Hematopoietic multipotent progenitor cell treated with erythropoietin and hydrocortisone succinate and interleukin-3 and kit ligand, for 17 days (in vitro differentiated cells): ENCODE results near the gene UFM1.
"Not testable (repeated sequence)": the region's sequence is repeated elsewhere in the genome, so short reads cannot be mapped to it uniquely, and the experiment has no call there.

ENCODE experiments used
- DNase-seq: peaks from one replicate; pipeline ENCODE4 v3.0.0-alpha.2; 2015; ENCODE audit warnings: low spot score

UFM1 gene

DNA sequence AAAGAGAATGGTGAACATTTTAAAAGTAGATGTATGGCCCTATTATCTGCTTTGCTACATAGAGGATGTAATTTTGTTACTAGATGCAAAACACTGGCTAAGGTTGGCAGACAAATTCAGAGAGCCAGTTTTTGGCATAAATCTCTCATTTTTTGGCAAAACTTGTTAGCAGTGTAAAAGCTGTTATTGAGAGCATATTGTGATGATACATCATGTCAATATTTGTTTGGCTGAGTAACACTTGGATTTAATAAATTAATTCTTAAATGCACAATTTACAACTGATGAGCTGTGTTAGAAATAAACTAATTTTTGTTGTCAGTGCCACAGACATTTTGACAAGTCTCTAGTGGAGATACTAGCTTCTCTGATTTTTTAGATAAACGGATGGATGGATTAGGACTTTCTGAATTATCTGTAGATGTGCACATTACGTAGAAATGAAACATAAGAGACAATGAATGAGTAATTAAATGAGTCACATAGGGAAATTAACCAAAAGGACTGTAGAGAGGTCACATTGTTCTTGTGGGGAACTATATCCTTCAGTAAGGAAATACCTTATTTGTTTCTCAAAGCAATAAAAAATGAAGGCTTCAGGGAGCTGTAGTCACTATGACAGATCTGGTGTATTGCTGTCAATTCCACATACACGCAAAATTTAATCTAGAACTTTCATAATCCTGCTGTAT, 17.4 kb downstream of the UFM1 start:
- no peak for DNase-seq

DNA sequence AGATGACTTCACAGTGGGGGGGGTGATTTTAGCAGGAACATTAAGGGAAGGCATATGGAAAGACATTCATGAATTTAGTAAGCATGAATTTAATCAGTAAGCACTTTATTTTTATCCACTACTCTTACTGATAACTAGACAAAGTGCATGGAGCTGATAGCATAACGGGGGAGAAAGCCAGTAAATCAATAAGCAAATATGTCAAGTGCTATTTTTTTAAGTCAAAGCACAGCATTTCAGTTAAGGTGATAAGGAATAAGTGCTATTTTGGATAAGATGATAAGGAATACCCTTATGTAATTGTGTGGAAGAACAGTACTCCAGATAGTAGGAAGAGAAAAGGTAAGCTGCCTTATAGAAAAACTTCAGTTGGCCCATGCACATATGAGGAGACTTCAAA, 19.4 kb downstream of the UFM1 start:
- no peak for DNase-seq

DNA sequence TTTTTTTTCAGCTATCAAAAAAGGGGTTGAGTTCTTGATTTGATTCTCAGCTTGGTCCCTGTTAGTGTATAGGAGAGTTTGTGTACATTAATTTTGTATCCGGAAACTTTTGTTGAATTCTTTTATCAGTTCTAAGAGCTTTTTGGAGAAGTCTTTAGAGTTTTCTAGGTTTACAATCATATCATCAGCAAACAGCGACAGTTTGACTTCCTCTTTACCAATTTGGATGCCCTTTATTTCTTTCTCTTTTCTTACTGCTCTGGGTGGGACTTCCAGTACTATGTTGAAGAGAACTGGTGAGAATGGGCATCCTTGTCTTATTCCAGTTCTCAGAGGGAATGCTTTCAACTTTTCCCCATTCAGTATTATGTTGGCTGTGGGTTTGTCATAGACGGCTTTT, 20.4 kb downstream of the UFM1 start:
- DNase-seq = not testable (repeated sequence)

DNA sequence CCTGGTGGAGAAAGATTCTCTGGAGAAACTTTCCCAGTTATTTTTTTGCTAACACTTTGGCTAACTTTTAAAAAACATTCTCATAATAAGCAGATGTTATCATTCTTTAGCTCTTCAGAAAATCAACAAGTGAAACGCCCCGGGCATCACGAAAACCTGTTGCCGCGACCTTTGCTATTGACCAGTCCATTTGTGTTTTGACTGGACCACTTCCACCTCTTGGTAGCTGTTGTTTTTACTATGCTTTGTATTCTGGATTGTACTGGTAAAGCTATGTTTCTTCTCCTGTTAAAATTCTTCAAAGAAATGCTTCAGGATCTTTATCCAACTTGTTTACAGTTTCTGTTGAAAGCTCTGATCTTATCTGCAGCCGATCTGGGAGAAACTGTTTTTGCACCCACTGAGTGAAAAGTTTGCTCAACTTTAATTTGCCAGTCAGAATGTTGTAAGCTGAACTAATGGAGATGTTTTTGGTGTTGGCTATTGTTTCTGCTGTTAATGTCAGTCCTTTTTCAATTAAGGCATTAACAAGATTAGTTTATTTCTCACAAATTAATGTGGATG, 23.3 kb downstream of the UFM1 start:
- no peak for DNase-seq

DNA sequence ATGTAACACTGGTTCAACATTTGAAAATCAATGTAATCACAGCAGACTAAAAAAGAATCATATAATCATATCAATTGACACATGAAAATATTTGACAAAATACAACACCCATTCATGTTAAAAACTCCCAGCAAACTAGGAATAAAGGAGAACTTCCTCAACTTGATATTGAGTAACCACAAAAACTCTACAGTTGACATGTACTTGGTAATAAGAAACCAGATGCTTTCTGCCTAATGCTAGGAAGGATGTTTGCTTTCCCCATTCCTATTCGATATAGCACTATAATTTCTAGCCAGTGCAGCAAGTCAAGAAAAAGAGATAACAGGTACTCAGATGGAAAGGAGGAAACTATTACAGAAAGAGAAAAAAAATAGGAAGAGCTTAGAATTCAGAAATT, 26.9 kb downstream of the UFM1 start:
- DNase-seq = no peak

DNA sequence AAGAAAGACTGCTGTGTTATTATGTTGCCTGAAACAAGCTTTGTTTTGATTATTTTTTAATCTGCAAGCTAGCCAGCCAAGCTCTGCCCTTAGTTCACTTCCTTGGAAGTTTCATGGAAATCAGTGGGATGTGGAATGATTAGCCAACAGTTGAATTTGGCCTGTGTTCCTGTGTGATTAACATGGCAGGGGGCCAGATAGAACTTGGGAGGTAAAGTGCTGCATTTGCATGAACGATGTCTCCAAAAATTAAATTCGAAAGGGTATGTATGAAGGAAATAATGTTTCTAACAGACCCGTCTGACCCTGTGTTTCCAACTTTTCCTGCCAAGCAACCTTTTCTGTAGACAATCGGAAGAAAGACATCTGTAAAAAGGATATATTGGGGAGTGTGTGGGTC, 32.2 kb downstream of the UFM1 start:
- DNase-seq = no peak

DNA sequence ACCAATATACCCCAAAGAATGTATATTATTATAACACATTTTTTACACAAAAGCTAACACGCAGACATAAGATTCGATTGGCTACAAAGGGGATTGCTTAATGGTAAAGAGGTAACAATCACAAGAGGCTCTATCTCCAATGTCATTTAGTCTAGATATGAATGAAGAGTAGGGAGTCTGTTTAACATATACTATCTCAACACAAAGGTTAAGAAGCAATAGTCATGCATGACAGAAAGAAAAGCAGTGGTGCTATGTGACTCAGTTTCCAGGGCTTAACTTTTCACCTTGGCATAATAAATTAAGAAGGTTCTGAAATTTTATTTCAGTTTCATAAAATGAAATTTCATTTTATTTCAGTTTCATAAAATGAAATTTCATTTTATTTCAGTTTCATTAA, 33.3 kb downstream of the UFM1 start:
- no peak for DNase-seq

DNA sequence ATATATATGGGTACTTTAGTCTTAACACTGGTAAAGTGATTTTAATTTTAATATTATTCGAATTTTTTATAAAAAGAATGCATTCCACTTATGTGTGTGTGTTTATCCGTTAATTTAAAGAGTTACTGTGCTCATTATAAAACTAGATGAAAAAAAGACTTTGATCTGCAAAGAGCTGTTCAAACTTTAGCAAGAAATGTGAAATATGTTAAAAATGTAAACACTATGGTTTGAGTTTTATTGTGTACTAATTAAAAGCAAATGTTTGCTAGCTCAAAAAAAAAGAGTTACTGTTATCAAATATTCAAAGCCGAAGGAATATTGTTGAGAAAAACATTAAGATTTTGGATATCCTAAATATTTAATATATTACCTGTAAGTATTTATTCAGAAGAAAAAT, 34.5 kb downstream of the UFM1 start:
- DNase-seq = no peak

DNA sequence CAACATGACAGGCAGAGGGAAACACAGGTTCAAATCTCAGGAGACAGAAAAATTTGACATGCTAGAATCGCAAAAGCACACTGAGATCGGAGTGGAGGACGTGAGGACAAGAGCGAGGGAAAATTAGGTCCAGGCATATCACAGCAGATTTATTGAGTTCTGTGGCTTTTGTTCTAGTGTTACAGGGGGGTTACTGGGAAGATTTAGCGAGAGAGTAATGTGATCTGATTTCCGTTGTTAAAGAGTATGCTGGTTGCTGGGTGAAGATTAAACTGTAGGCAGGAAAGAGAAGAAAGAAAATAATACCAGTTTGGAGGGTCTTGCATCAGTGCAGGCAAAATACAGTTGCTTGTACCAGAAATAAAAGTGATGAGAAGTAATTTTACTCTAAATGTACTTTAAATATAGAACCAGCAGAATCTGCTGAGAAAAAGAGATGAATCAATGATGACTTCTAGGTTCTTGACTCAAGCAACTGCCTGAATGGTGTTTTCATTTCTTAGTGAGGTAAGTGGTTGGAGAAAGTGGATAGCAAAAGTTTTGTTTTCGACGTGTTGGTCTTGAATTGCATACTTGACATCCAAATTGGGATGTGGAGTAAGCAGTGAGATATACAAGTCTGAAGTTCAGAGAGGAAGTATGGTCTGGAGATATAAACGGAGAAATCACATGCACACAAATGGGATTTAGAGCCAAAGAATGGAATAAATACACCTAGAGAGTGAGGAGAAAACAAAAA, 35.7 kb downstream of the UFM1 start:
- no peak for DNase-seq

DNA sequence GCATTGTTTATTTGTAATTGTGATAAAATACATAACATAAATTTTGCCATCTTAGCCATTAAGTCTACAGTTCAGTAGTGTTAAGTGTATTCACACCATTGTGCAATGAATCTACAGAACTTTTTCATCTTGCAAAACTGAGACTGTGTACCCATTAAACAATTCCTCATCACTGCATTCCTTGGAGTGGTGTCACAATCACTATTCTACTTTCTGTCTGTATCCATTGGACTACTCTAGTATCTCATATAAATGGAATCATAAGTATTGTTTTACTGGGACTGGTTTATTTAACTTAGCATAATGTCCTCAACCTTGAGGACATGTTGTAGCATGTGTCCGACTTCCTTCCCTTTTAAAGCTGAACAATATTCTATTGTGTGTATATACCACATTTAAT, 36.8 kb downstream of the UFM1 start:
- no peak for DNase-seq

DNA sequence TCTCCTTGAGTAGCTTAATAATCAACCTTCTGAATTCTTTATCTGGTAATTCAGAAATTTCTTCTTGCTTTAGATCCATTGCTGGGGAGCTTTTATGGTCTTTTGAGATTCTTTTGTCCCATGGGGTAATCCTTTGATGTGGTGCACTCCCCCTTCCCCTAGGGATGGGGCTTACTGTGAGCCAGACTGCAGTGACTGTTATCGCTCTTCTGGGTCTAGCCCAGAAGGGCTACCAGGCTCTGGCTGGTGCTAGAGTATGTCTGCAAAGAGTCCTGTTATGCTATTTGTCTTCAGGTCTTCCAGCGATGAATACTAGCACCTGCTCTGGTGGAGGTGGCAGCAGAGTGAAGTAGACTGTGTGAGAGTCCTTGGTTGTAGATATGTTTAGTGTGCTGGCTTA, 41.7 kb downstream of the UFM1 start:
- no peak for DNase-seq

DNA sequence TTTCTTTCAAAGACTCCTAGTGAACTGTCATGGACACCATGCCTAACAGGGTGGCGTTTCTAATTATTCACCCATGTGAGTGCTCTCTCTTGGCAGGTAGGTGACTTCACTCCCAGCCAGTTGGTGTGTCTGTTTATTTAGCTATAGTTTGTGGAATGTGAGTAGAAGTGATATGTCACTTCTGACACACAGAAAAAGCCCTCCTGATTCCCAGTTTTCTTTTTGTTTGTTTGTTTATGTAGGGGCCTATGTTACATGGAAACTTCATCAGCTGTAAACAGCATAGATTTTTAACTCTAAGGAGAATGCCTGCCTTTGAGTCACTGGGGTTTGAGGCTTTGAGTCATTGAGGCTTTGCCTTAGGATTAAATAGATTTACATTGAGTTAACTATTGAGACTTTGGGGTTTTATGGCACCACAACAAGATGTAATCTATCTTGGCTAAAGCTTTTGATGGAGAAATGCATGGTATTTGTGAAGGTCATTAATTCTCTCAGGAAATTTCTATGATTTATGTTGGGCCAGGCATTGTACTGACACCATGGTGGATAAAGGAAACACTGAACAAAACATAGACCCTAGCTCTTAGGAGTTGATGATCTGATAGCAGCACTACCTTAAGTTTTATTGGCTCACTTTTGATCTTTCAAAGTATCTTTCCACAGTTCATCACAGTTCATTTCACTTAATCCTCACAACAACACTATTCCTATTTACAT, 45.3 kb downstream of the UFM1 start:
- DNase-seq = no peak

DNA sequence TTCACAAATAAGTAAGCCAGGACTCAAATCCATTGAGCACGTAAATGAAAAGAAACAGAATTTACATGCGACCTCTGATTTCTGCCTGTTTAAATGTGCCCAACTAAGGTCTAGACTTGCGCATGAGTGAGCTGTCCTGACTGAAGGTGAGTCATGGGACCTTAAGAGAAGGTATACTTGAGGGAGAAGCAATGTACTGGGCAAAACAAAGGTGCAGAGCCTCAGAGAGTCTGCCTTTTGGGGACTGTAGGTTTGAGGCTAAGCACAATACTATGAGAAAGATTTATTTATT, 45.8 kb downstream of the UFM1 start:
- DNase-seq = no peak

DNA sequence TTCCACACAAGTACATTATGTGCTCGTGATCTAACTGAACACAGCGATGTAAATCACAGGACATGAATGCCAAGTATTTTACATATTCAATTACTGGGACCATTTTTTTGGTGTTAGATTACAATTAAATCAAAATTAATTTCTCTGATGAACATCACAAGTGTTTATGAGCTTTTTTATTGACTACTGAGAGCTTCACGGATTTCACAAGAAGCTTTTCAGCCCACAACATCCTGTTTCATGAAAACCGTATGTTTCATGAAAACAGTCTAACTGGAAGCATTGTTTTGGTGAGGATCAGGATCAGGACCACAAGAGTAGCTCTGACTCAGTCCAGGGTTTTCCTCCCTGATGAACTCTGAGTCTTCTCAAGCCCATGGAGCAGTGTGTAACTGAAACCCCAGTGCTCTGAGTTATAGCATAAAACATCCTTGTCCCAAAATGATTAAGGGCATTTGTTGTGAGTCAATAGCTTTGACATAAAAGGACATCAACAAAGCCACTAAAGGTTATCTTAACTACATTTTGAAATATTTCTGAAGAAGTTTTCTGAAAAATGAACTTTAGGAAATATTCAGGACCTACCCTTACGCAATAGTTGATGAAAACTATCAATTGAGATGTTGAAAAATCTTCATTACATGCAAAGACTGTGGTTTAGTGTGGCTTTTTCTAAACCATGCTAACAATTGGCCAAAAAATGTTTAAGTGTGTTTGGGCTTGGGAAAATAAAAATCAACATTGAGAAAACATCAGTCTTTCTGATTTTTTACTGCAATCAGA, 49.3 kb downstream of the UFM1 start:
- DNase-seq = no peak

DNA sequence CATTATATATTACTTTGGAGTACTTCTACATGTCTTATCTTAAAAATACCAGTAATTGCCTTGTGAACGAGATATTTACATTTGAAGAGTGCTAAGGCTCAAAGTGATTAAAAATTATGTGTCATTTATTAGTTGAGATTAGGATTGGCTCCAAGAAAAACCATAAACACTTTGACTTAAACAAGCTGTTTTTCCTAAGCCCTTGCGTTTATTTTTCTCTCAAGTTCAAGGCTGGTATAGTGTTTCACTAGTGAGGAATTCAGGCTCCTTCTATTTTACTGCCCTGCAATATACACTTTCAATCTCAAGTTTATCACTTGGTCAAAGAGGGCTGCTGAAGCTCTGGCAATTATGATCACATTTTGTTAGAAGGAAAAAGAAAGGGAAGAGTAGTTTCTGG, 49.9 kb downstream of the UFM1 start:
- DNase-seq = no peak

DNA sequence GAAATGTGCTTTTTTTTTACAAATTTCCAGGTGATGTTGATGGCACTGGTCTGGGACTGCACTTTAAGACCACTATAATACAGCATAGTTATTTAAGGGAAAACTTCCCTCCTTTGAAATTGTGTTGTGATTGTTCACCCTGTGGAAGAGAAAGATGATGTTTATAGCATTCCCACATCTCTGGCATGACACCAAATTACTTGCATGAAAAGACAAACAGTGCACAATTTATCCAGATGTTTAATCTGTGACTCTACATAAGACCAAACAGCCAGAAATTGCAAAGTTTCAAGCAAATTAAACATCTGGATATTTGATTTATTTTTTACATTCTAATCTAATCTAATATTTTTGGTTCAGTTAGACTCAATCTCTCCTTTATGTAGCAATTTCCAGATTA, 51.6 kb downstream of the UFM1 start:
- DNase-seq = no peak

DNA sequence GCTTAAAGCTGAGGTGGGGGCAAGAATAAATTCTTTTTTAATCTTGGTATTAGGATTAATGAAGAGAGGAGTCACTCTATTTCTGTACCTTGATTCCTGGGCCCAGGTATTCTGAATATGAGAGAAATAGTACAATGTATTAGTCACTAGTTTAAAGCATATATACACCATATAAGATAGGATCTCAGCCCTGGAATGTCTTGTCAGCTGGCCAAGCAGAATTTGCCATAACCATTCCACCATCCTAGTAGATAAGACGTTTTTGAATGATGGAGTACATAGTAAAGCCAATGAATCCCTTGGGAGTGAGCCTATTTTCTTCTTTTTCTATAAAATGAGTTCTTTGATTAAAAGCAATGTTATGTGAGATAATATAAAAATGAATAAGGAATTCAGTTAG, 55.6 kb downstream of the UFM1 start:
- DNase-seq = no peak

DNA sequence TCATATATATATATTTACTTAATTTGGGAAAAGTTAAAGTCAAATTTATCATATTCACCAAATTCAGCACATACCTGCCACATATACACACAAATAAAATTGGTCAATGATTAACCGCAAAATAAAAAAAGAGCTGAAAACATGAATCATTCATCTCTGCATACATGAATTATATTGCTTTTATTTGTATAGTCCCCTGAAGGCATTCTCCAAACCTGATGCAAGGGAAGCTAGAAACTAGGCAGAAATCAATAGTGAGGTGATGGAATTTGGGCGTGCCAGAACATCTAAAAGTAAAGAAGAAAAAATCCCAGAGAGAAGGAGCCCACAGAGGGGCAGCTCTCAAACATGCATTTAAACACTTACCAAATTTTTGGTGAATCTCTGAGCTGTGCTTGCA, 60.1 kb downstream of the UFM1 start:
- DNase-seq = no peak

DNA sequence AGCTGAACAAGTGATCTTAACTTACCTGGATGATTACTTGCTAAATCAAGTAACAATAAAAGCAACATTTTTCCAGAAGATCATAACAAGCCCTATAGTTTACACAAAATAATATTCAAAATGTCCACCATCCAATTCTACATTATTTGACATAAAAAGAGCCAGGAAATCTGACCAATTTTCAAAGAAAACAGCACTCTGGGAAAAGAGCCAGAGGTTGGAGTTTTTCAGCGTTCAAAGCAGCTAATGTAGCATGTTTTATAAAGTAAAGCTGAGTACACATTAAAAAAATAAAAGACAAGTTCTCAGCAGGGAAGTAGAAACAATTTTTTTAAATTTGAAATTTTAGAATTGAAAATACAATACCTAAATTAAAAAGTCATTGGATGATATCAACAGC, 62.6 kb downstream of the UFM1 start:
- no peak for DNase-seq
